GM23248 (cell line): ENCODE measurements around the gene TRIM40. TPM values are rescaled to one million over a fixed set of nuclear protein-coding genes. Genes with fewer than 3 reads are reported as not detected.

Experiments
- DNase-seq: peaks from one replicate; pipeline ENCODE4 v3.0.0-alpha.2; 2015
- H2AFZ ChIP-seq: fragments of 200-600 bp; sonication (generic); 2 replicates; pipeline ENCODE4 v1.6.1; 2016; ENCODE audit warnings: antibody characterized with exemption
- H3F3A ChIP-seq: fragments of 200-600 bp; sonication (generic); 2 replicates; pipeline ENCODE4 v1.6.1; 2016; ENCODE audit warnings: mild to moderate bottlenecking, antibody characterized with exemption, mixed run types; ENCODE audit not compliant: insufficient read depth
- H3K27ac ChIP-seq: fragments of 200-600 bp; sonication (generic); 2 replicates; pipeline ENCODE4 v1.5.1; 2016; ENCODE audit warnings: mild to moderate bottlenecking
- H3K27me3 ChIP-seq: fragments of 200-600 bp; sonication (generic); replicated peaks from 2 replicates; pipeline ENCODE4 v1.6.1; 2016; ENCODE audit warnings: mild to moderate bottlenecking; ENCODE audit not compliant: insufficient read depth
- H3K36me3 ChIP-seq: fragments of 200-600 bp; sonication (generic); 2 replicates; pipeline ENCODE4 v1.6.1; 2016; ENCODE audit warnings: low read depth, mild to moderate bottlenecking
- H3K4me1 ChIP-seq: fragments of 200-600 bp; sonication (generic); 2 replicates; pipeline ENCODE4 v1.6.1; 2016; ENCODE audit warnings: mild to moderate bottlenecking; ENCODE audit not compliant: insufficient read depth
- H3K4me2 ChIP-seq: fragments of 200-600 bp; sonication (generic); one replicate; pipeline ENCODE4 v1.6.1; 2016; ENCODE audit warnings: mild to moderate bottlenecking; ENCODE audit not compliant: unreplicated experiment
- H3K4me3 ChIP-seq: fragments of 200-600 bp; sonication (generic); 2 replicates; pipeline ENCODE4 v1.5.1; 2016; ENCODE audit warnings: mild to moderate bottlenecking
- H3K79me2 ChIP-seq: fragments of 200-600 bp; sonication (generic); 2 replicates; pipeline ENCODE4 v1.6.1; 2016; ENCODE audit warnings: mild to moderate bottlenecking; ENCODE audit not compliant: insufficient read depth
- H3K9ac ChIP-seq: fragments of 200-600 bp; sonication (generic); 2 replicates; pipeline ENCODE4 v1.6.1; 2016; ENCODE audit warnings: mild to moderate bottlenecking
- H3K9me2 ChIP-seq: fragments of 200-600 bp; sonication (generic); 2 replicates; pipeline ENCODE4 v1.6.1; 2016; ENCODE audit warnings: mixed run types, mild to moderate bottlenecking, moderate library complexity; ENCODE audit not compliant: insufficient read depth
- H3K9me3 ChIP-seq: fragments of 200-600 bp; sonication (generic); one replicate; pipeline ENCODE4 v1.6.1; 2017; ENCODE audit warnings: low read depth
- H4K20me1 ChIP-seq: fragments of 200-600 bp; sonication (generic); 2 replicates; pipeline ENCODE4 v1.6.0; 2016; ENCODE audit not compliant: insufficient read depth
- EZH2 ChIP-seq: fragments of 200-600 bp; sonication (generic); IDR thresholded peaks from 2 replicates; pipeline ENCODE4 v1.6.1; 2018; ENCODE audit warnings: antibody characterized with exemption, mild to moderate bottlenecking; ENCODE audit not compliant: insufficient read depth, poor library complexity, severe bottlenecking
- EZH2phosphoT487 ChIP-seq: fragments of 200-600 bp; sonication (generic); IDR thresholded peaks from 2 replicates; pipeline ENCODE4 v1.6.1; 2018; ENCODE audit warnings: antibody characterized with exemption, moderate library complexity, mild to moderate bottlenecking, low read depth; ENCODE audit not compliant: insufficient read depth
- WGBS, 2 experiments: methylation state at CpG; one replicate each; pipeline ENCODE4 v1.1.6; 2015 to 2017; ENCODE audit warnings: low lambda C conversion rate in 2 of 2, low coverage in 1 of 2; ENCODE audit errors: missing lambda C conversion rate in 2 of 2; 5-methylcytosine and 5-hydroxymethylcytosine counted together
- in situ Hi-C: fragments of 300-500 bp; cut with MboI; formaldehyde crosslinking; loops from 2 replicates; pipeline ENCODE4 v1.15.0; 2020
- polyA plus RNA-seq: library from polyadenylated mRNA; unstranded; fragments of >200 nt; fragmentation: Nextera tagmentation; extraction: Ambion mirVana; gene quantifications from 2 replicates; pipeline ENCODE4 v1.2.1, GENCODE V29; 2016
- total RNA-seq: library from RNA; depleted of rRNA; stranded (reverse); fragments of >200 nt; shearing (Covaris generic); gene quantifications from 2 replicates; pipeline ENCODE4 v1.2.3, GENCODE V29; 2014; rRNA removed

TRIM40 gene, protein sequence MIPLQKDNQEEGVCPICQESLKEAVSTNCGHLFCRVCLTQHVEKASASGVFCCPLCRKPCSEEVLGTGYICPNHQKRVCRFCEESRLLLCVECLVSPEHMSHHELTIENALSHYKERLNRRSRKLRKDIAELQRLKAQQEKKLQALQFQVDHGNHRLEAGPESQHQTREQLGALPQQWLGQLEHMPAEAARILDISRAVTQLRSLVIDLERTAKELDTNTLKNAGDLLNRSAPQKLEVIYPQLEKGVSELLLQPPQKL
- total RNA-seq (not detected in 2 replicates), polyA plus RNA-seq (not detected in 2 replicates)

DNA sequence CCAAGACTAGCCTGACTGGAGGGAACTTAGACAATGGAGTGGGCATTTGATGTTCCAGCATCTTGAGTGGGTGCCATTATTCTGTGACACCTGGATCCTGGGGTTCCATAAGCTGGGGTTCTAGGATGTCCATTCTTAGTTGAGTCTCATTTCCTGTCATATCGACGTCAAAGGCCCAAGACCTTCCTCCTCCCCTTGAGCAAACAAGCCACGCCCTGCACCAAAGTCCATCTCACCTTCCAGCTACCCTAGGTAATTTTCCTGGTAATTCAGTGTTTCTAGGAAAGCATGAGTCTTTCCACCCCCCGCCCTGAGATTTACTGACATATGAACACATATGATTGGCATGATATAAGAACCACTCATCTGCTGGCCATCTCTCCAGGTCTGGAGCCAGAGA is at the start of gene TRIM40:
TSS of gene TRIM40 (plus strand) at position 384 of the 400 bp plus-strand sequence. CDS start 897 bp downstream, outside the sequence.
- H3K9me3 ChIP-seq, result no peaks in the 10 kb centered on the region
- DNase-seq, result no peak
- H3F3A ChIP-seq, result no peaks in the 10 kb centered on the region
- no peaks in the 10 kb centered on the region for H3K79me2 ChIP-seq
- H3K27me3 ChIP-seq, result peaks cover 48% of the 10 kb centered on the region
- no peaks in the 10 kb centered on the region for H4K20me1 ChIP-seq
- no peak within 1 kb of the TSS for H3K4me3 ChIP-seq
- no peak within 1 kb of the TSS for H3K9ac ChIP-seq
- no peak within 1 kb of the TSS for H3K4me2 ChIP-seq
- 33 to 41% methylated on average over 4 of the region's 4 CpGs for WGBS, 2 experiments
- in situ Hi-C loops, result no loop called here
- H3K36me3 ChIP-seq, result no peaks in the 10 kb centered on the region
- no peak for TF ChIP-seq EZH2phosphoT487
- TF ChIP-seq EZH2, result no peak
- no peaks in the 10 kb centered on the region for H3K9me2 ChIP-seq
- H2AFZ ChIP-seq, result no peak within 1 kb of the TSS
- no peaks in the 10 kb centered on the region for H3K4me1 ChIP-seq
- no peak within 1 kb of the TSS for H3K27ac ChIP-seq

DNA sequence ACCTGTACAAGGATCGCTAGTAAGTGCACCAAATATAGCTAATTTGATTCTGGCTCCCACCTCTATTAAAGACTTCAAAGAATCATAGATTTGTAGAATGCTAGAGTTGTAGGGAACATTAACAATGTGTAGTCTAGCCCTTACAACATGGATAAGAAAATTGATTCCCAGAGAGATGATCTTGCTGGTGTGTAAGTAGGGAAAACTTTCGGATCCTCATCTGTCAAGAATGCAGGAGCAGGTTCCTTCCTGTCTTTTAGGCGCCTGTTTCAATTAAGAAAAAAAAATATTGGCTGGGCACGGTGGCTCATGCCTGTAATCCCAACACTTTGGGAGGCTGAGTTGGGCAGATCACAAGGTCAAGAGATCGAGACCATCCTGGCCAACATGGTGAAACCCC is 48.1 kb upstream of the TRIM40 start:
- Histone ChIP-seq H3K27me3 (0 out of 2 replicates have a peak, but pooled peaks cover 1% of the 10 kb centered on the region), H3K4me1 (peaks cover 11% of the 10 kb centered on the region), H3K36me3 (no peaks in the 10 kb centered on the region), H4K20me1 (no peaks in the 10 kb centered on the region), H3K9me3 (no peaks in the 10 kb centered on the region), H3K27ac (no peak overlapping the region), H3K9ac (no peak overlapping the region), H3K4me3 (no peak overlapping the region), H2AFZ (no peak overlapping the region), H3F3A (no peaks in the 10 kb centered on the region), H3K9me2 (no peaks in the 10 kb centered on the region), H3K4me2 (no peak overlapping the region), H3K79me2 (no peaks in the 10 kb centered on the region)
- no peak for TF ChIP-seq EZH2
- no peak for TF ChIP-seq EZH2phosphoT487
- in situ Hi-C loops, result no loop called here
- DNase-seq, result no peak
- 48 to 54% methylated on average over 5 of the region's 5 CpGs for WGBS, 2 experiments

GRCh38 chr6:30091577-30092381 is 44.2 kb upstream of the TRIM40 start:
- H3K9ac ChIP-seq, result no peak overlapping the region
- H3K9me2 ChIP-seq, result no peaks in the 10 kb centered on the region
- 35 to 38% methylated on average over 11 of the region's 11 CpGs for WGBS, 2 experiments
- in situ Hi-C loops, result no loop called here
- peaks cover 11% of the 10 kb centered on the region for H3K4me1 ChIP-seq
- DNase-seq, result peak; percentile 89
- H3K27ac ChIP-seq, result peak overlapping the region; percentile 29; the same call in 1 of the 2 replicates
- no peaks in the 10 kb centered on the region for H4K20me1 ChIP-seq
- H2AFZ ChIP-seq, result peak overlapping the region; percentile 70
- TF ChIP-seq EZH2, result no peak
- no peak for TF ChIP-seq EZH2phosphoT487
- H3K36me3 ChIP-seq, result no peaks in the 10 kb centered on the region
- H3K9me3 ChIP-seq, result no peaks in the 10 kb centered on the region
- H3F3A ChIP-seq, result no peaks in the 10 kb centered on the region
- H3K4me2 ChIP-seq, result no peak overlapping the region
- peaks cover 15% of the 10 kb centered on the region; the same call in 1 of the 2 replicates for H3K27me3 ChIP-seq
- no peak overlapping the region for H3K4me3 ChIP-seq
- no peaks in the 10 kb centered on the region for H3K79me2 ChIP-seq

DNA sequence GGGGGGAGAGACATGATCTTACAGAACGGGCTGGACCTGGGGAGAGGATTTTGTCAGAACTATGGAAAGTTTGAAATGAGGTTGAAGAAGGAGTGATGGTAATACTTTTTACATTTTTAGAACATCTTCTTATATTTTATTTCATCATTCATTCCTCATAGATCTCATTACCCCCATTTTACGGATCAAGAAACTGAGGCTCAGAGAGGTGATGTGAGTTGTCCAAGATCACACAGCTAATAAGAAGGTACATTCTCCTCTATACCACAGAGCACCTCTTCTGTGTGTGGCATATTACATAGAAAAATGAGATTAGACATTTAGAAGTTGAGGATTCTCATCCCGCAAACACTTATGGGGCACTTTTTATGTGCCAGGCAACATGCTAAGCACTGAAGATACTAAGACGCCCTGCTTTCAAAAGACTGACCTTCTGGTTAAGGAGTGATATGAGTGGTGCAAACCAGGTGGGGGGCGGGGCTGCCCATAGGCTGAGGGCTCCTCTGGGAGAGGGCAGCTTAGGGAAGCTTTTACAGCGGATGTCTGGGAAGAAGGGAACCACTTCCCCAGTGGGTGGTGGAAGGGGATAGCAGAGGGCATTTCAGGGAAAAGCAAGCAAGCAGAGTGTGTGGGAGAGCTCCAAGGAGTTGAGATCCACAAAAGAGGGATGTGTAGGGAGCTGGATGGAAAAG is 42.9 kb upstream of the TRIM40 start:
- 58 to 64% methylated on average over 6 of the region's 6 CpGs for WGBS, 2 experiments
- Histone ChIP-seq H3K27ac (no peak overlapping the region), H3K9me3 (no peaks in the 10 kb centered on the region), H3K79me2 (no peaks in the 10 kb centered on the region), H4K20me1 (no peaks in the 10 kb centered on the region), H2AFZ (no peak overlapping the region), H3K27me3 (peaks cover 26% of the 10 kb centered on the region; the same call in 1 of the 2 replicates), H3K4me1 (peaks cover 11% of the 10 kb centered on the region), H3K36me3 (no peaks in the 10 kb centered on the region), H3K9me2 (no peaks in the 10 kb centered on the region), H3K9ac (no peak overlapping the region), H3K4me2 (no peak overlapping the region), H3K4me3 (no peak overlapping the region), H3F3A (no peaks in the 10 kb centered on the region)
- no peak for TF ChIP-seq EZH2
- TF ChIP-seq EZH2phosphoT487, result no peak
- no peak for DNase-seq
- in situ Hi-C loops, result no loop called here
